Islet of Langerhans (tissue), 1 donor: Measurements from ENCODE around the gene PIN1.

Source experiments
- FAIRE-seq: peaks from one replicate; lab custom pipeline; 2011; peaks lifted over from hg19 to GRCh38; lab: Jason Lieb, UNC

The PIN1 gene

DNA sequence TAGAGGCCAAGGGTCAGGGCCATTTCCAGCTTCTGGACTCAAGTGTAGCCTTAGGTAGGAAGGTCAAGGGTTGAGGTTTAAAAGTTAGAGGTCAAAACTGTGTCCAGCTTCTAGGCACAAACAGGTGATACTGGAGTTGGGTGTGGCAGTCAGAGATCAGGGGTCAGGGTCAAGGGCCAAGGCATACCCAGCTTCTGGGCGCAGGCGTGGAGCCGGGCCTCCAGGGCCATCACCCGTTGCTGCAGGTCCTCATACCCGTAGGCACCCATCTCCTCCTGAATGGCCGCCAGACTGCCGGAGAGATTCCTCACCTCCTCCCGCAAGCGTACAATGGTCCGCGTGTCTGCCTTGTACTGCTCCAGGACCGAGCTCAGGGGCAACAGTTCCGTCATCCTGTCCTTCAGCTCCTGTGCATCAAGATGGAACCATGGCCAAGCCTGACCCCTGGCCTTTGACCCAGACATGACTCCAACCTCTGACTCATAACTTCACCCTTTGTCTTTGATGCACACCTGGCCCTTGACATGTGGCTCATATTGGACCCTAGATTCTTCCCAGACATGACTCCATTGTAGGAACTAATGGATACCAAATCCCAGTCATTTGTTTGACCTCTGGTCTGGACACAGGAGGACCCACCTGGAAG is 22.1 kb downstream of the PIN1 start:
- no peak for FAIRE-seq

DNA sequence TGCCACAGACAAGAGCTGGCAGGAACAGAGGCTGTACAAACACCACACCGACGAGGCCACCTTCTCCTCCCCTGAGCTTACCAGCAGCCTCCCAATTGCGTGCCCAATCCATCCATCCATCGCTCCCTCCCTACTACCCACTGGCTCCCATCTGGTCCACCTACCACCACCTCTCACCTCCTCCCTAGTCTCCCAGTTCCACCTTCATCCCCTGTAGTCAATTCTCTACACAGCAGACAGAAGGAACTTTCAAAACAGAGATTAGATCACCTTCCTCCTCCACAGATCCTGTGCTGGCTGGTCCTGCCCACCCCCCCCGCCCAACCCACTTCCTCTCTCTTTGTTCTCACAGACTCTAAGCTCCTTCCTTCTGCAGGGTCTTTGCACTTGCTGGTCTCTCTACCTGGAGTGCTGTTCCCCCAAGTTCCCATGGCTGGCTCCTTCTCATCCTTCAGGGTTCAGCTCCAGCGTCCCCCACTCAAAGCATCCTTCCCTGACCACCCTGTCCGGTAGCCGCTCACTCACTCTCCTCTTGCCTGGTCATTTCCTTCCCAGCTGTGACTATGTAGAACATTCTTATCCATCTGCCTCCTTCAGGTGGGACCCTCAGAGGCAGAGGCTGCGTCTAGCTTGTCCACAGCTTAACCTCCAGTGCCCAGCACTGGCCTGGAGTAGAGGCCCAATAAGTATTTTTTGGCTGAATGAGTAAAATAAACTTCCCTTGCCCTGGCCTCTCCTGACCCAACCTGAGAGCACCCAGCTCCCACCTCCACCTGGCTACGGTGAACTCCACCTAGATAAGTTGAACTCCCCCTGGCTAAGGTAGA is 23.0 kb downstream of the PIN1 start:
- no peak for FAIRE-seq

DNA sequence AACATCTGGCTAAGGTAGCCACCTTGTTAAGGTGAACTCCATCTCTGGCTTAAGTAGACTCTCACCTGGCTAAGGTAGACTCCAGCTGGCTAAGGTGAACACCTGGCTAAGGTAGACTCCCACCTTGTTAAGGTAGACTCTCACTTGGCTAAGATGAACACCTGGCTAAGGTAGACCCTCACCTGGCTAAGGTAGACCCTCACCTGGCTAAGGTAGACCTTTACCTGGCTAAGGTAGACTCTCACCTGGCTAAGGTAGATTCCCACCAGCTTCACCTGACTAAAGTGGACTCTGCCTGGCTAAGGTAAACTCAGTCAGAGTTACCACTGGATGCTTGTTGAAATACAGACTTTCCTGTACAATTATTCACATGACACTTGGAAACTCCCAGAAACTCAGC is 23.6 kb downstream of the PIN1 start:
- FAIRE-seq: no peak

DNA sequence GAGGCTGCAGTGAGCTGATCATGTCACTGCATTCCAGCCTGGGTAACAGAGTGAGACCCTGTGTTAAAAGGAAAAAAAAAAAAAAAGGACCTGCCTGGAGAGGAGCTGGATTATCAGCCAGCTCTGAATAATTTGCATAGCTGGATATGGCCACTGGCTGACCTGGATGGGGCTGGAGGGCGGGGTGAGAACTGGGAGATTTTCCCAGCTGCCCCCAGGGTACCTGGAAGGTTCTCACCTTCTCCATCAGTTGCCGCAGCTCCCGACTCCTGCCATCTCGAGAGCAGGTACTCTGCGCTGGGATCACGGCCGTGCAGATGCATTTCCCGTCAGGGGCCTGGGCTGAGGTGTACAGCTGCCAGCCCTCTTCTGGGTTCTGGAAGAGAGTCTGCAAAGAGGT is 25.3 kb downstream of the PIN1 start:
- no peak for FAIRE-seq

DNA sequence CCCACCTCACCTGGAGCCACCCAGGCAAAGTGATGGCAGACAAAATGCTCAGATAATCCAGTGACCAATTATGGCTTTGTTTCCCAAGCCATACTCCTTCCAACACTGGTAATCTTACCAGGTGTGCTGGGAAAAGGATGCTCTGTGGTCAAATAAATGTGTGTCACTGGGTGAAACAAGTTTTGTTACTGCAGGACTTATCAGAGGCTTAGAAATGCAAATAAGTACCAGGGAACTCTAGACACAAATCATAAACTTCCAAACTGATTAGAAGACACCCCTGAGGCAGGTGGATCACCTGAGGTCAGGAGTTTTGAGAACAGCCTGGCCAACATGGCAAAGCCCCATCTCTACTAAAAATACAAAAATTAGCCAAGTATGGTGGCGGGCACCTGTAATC is 26.4 kb downstream of the PIN1 start:
- no peak for FAIRE-seq

DNA sequence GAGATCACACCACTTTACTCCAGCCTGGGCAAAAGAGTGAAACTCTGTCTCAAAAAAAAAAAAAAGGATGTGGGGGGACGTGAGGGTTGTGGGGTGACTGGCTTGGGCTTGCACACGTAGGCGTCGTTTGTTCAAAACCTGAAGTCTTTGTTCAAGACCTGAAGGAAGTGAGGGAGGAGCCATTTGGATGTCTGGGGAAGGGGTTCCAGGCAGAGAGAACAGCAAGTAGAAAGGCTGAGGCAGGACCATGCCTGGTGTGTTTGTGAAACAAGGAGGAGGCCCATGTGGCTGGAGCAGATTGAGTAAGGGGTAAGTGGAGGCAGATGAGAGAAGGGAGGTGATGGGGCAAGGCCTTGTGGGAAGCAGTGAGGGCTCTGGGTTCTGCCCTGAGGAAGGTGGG is 27.8 kb downstream of the PIN1 start:
- no peak for FAIRE-seq

DNA sequence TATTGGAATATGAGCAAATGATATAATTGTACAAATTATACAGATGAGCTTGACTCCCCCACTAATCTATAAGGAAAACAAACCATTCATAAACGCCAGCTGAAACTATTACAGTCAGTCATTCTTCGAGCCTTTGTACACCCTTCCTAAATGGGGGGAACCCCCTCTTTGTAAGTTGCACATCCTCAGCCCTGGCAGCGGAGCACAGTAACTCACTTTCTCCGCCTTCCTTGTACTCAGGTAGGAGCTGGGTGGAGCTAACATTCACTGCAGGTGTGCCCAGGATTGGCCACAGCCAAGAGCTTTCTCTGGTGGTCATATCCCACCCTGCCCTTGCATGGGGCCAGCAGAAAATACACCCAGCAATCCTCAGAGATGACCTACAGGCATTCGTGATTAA is 28.6 kb downstream of the PIN1 start:
- FAIRE-seq: no peak

DNA sequence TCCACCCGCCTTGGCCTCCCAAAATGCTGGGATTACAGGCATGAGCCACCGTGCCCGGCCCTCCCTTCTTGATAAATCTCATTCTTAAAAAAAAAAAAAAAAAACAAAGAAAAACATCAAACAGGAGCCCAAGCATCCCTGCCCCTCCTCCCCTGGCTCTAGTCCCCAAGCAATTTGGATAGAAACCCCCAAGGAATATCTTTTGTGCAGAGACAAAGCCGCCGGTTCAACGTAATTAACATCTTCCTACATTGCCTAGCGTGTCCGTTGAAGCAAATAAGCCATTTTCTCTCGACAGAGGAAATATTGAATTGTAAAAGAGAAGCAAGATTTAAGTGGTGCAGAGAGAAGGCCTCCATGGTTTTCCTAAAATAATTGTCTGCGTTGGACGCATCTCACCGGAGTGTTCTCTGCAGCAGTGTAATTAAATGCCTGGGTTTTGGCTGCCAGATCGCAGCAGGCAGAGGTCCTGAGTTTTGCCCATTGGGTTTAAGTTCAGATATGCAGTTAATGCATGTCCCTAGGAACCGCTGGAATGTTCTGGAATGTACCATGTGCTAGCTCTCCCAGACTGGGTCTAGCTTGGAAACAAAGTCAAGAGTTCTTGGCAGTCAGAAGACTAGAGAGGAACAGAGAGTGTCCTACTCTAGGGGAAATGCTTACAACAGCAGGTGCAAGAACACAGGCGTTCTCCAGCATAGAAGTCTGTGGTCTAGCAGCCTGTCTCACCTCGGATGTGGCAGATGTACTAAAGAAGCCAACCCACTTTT is 30.8 kb downstream of the PIN1 start:
- FAIRE-seq: no peak

DNA sequence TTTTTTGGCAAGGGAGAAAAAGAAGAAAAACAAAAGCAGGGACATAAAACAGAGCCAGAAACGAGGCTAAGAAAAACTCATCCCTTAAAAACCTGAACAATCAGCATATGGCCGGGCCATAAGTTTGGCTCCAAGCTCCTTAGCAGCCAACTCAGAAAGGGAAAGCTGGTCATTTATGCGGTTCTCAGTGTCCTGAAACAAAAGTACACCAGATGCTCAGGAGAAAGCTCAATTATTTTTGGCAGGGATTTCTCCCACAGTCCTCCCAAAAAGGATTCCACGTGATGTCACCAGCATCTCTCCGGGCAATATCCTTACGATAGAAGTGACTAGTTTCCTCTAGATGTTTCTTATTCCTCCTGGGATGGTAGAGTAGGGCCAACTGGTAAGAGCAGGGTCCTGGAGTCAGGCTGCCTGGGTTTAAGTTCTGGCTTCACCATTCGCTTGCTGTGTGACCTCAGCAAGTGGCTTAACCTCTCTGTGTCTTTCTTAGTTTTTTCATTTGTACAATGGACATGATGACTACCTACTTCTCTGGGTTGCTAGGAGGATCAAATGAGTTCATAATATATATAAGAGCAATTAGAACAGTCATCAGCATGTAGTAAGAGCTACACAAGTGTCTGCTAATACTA is 34.0 kb downstream of the PIN1 start:
- FAIRE-seq: no peak

DNA sequence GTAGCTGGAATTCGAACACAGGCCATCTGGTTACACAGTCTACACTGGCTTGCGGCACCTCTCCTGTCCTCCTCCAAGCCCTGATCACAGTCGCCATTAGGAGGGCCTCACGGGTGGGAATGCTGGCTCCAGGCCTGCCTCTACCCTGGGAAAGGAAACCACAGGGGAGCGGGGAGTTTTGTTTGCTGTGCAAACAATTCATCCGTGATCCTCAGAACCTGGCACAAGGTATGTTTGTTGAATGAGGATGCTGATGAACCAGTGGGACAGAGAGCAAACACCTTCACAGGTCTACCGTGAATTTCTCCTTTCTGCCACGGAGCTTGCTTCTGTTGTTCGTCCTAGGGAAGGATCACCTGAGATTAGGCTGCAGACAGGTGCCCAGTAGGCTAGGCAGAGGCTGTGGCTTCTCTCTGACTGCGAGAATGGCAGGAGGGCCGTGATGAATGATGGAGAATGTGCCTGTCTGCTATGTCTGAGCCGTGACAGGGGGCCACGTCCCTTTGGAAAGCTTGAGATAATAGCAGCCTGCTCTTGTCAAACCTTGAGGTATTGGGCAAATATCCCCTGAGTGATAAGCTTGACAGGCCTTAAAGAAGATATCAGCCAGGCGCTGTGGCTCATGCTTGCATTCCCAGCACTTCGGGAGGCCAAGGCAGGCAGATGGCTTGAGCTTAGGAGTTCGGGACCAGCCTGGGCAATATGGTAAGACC is 36.7 kb downstream of the PIN1 start:
- FAIRE-seq: no peak

DNA sequence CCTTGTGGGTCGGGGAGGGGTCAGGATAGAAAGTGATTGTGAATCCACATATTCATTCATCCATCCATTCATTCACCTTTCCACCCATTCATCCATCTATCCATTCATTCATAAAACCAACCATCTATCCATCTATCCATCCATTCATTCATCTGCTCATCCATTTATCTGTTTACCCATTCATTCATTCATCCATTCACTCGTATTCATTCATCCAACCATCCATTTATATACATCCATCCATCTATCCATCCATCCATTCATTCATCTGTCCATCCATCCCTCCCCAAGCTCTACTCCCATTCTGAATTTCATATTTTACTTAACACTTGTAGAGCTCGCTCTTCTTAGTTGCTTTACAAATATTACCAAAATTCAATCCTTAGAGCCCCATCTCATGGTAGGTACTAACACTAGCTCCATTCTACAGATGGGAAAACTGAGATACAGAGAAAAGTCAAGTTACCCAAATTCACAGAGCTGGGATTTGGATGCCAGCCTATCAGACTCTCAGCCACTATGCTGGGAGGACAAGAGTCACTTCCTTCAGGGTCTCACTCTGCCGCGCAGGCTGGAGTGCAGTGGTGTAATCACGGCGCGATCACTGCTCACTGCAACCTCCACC is 37.6 kb downstream of the PIN1 start:
- FAIRE-seq: no peak

DNA sequence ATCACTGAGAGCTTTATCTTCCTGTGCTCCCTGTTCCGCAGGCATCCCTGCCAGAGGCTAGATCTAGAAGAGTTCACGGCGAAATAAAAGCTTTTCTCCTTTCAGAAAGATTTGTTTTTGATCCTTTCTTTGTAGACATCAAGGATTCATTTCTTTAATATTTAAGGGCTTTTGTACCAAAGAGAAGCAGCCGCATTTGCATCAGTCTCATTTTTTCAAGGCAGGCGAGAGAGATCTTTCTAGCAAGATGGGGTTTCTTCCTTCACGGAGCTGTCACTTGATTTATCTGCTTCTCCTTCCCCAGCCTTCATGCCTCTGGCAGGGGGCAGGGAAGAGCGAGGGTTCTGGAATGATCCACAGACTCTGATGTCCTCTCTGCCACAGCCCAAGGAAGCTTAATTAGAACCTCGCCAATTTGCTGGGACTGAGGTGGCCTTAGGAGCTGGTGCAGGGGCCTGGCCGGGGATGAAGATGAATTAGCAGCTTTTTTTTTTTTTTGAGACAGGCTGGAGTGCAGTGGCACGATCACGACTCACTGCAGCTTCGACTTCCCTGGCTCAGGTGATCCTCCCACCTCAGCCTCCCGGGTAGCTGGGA is 40.0 kb downstream of the PIN1 start:
- FAIRE-seq: no peak

DNA sequence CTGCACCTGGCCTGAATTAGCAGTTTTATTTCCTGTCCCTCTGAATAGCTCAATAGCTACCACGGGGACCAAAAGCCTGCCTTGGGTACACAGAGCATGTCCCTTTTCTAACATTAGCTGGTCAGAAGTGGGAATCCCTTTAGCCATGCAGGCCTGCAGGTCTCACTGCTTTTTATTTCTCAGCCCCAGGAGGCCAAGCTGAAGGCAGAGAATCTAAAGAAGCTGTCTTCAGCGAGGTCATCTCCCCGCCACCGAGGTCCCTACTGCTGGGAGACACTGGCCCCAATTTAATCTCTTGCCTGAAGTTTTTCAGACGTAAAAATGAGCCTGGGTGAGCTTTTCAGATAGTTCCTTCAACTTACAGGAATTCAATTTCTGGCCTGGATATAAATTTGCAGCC is 40.7 kb downstream of the PIN1 start:
- no peak for FAIRE-seq

DNA sequence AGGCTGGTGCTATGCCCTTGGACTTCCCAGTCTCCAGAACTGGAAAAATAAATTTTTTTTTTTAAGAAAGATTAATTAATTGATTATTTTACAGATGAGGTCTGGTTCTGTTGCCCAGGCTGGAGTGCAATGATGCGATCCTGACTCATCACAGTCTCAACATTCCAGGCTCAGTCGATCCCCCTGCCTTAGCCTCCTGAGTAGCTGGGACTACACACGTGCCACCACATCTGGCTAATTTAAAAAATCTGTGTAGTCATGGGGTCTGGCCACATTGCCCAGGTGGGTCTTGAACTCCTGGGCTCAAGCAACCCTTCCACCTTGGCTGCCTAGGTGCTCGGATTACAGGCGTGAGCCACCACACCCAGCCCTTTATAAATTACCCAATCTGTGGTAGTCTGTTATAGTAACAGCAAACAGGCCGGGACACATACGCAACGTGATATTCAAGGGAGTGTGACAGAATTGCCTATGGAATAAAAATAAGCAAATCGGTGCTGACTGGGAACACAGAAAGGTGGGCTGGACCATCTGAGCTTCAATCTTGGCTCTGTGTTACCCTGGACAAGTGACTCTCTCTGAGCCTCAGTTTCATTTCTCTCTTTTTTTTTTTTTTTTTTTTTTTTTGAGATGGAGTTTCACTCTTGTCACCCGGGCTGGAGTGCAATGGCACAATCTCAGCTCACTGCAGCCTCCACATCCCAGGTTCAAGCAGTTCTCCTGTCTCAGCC is 42.8 kb downstream of the PIN1 start:
- no peak for FAIRE-seq

DNA sequence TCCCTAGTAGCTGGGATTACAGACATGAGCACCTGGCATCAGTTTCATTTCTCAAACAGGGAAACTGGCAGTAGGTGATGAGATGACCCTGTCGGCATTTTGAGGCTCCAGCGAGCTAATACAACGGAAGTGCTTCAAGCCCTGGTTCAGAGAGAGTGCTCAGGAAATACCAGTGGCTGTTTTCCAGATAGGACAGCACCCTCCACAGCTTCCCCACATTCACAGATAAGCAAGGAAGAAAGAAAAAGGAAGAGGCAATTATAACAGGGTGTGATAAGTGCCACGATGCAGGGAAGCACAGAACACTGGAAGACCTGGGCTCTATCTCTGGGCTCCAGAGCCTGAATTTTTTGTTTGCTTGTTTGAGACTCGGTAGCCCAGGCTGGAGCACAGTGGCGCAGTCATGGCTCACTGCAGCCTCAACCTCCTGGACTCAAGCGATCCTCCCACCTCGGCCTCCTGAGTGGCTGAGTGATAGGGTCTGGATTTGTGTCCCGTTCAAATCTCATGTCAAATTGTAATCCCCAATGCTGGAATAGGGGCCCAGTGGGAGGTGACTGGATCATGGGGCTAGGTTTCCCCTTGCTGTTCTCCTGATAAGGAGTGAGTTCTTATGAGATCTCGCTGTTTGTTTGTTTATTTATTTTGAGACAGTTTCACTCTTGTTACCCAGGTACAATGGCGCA is 43.5 kb downstream of the PIN1 start:
- FAIRE-seq: no peak

DNA sequence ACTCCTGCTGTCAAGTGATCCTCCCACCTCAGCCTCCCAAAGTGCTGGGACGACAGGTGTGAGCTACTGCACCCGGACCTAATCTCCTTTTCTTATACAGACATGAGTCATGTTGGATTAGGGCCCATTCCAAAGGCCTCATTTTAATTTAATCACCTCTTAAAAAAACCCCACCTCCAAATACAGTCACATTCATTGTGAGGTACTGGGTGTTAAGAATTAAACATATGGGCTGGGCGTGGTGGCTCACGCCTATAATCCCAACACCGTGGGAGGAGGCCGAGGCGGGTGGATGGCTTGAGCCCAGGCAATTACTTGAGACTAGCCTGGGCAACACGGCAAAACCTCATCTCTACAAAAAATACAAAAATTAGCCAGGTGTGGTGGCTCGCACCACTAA is 46.6 kb downstream of the PIN1 start:
- no peak for FAIRE-seq

DNA sequence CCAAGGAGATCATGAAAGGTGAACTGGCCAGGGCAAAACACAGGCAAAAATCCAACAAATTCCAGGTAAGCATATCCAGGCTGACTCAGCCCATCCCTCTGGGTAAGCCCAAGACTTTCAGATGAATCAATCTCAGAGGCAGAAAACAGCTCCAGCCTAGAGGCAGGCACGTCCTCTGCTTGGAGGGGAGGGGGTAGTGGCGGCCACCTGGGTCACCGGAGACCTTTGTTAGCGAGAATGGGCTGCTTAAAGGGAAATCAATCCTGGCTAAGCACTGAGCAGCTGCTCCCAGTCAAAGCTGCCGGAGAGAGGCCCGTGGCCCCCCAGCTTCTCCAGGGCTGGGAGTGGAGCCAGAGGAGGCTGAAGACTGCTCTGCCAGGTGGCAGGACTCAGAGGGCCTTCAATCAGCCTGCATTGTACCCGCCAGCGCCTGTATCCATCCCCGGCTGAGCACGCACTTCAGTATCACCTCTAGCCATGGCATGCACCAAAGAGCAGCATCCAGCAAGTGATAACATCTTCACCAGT is 48.2 kb downstream of the PIN1 start:
- no peak for FAIRE-seq

DNA sequence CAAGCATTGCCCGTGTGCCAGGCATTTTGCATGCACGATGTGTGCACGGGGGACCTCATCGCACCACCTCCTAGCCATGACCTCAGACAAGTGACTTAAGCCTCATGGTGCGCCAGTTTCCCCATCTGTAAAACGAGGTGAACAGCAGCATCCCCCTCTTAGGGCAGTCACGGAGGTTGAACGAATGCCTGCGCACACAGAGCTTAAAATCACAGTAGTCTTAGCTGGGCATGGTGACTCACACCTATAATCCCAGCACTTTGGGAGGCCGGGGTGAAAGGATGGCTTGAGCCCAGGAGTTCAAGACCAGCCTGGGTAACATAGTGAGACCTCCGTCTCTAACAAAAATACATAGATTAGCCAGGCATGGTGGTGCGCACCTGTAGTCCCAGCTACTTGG is 48.6 kb downstream of the PIN1 start:
- FAIRE-seq: no peak

DNA sequence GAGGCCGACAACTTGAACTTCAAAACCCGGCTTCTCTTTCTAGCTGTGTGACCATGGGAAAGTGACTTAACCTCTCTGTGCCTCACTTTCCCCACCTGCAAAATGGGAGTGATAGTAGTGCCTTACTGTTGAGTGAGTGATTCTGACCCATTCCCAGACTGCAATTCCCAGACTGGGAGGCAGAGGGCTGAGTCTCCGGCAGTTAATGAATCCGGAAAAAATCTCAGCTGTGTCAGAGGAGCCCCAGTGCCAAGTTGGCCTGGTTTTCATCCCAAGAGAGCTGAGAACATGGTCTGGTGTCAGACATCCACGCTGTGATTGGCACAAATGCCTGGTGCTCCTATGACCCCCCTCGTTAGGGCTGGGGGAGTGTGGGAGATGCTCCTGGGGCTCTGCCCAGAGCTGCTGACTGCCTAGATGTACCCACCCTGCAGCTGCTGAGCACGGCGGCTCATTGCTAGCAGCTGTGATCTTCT is 50.0 kb downstream of the PIN1 start:
- no peak for FAIRE-seq
